Lower leg skin (tissue), 3 donors: ENCODE data around the gene SCUBE1.

ENCODE experiments used
- POLR2A ChIP-seq, 2 donors: fragments of 450-650 bp; IDR thresholded peaks; one replicate each; pipeline ENCODE4 v1.6.1; 2016 to 2017; ENCODE audit warnings: antibody characterized with exemption in 2 of 2, mild to moderate bottlenecking in 1 of 2, moderate library complexity in 1 of 2
- TF ChIP-seq, protein P1 (sequence below), 3 donors: fragments of 450-650 bp; IDR thresholded peaks; one replicate each; pipeline ENCODE4 v1.5.1; 2016; ENCODE audit warnings: antibody characterized with exemption in 3 of 3, mild to moderate bottlenecking in 3 of 3, moderate library complexity in 2 of 3

DNA sequence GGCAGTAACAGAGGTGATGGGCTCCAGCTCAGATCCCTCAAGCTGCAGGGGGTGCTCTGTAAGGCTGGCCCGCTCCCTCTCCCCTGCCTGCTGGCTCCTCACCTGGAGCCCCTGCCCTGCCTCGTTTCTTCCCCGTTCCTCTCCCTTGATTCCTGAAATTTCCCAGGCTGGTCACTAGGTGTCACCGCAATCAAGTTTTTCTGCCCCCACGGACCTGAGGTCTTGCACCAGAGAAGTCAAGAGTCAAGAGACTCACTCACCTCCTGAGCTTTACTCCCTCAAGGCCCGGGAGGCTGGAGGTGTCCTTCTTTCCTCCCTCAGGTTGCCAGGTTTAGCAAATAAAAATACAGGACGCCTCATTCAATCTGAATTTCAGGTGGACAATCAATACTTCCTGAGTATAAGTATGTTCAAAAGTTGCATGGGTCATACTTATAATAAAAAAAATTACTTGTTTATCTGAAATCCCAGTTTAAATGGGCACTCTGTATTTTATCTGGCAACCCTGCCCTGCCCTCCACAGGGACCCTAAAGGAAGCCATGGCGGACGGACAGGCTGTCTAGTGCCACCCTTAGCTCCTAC lies 69.2 kb downstream of the SCUBE1 start:
- TF ChIP-seq, protein P1, sequence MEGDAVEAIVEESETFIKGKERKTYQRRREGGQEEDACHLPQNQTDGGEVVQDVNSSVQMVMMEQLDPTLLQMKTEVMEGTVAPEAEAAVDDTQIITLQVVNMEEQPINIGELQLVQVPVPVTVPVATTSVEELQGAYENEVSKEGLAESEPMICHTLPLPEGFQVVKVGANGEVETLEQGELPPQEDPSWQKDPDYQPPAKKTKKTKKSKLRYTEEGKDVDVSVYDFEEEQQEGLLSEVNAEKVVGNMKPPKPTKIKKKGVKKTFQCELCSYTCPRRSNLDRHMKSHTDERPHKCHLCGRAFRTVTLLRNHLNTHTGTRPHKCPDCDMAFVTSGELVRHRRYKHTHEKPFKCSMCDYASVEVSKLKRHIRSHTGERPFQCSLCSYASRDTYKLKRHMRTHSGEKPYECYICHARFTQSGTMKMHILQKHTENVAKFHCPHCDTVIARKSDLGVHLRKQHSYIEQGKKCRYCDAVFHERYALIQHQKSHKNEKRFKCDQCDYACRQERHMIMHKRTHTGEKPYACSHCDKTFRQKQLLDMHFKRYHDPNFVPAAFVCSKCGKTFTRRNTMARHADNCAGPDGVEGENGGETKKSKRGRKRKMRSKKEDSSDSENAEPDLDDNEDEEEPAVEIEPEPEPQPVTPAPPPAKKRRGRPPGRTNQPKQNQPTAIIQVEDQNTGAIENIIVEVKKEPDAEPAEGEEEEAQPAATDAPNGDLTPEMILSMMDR (IDR thresholded peaks at IDR 0.05), result peak in 1 of 3 donors; percentile 54
- TF ChIP-seq POLR2A (IDR thresholded peaks at IDR 0.05), result no peak
